Thoracic aorta (tissue), 2 donors: ENCODE measurements around the gene TEX30. TPM values are rescaled to one million over a fixed set of nuclear protein-coding genes. Genes with fewer than 3 reads are reported as not detected.

Experiments used
- ATAC-seq: fragments of 150-250 bp; one replicate; pipeline ENCODE4 v1.8.0; 2017; ENCODE audit warnings: low read depth; ENCODE audit not compliant: insufficient number of reproducible peaks, low FRiP score
- DNase-seq: peaks from one replicate; pipeline ENCODE4 v3.0.0-alpha.2; 2020; ENCODE audit warnings: low spot score
- H3K27ac ChIP-seq, 2 donors: fragments of 200-600 bp; sonication (generic); 1 replicate in 1 of 2; 2 replicates in 1 of 2; pipeline ENCODE4 v1.5.1; 2016; ENCODE audit warnings: mild to moderate bottlenecking in 2 of 2, moderate library complexity in 2 of 2
- H3K27me3 ChIP-seq: fragments of 200-600 bp; sonication (generic); replicated peaks from 2 replicates; pipeline ENCODE4 v1.6.0; 2016; ENCODE audit warnings: mild to moderate bottlenecking; ENCODE audit not compliant: insufficient read depth
- H3K36me3 ChIP-seq: fragments of 200-600 bp; sonication (generic); one replicate; pipeline ENCODE4 v1.5.1; 2016
- H3K4me1 ChIP-seq, 2 donors: fragments of 200-600 bp; sonication (generic); 1 replicate in 1 of 2; 2 replicates in 1 of 2; pipeline versions ENCODE4 v1.5.1 to v1.6.0; 2016; ENCODE audit warnings: low read depth in 2 of 2, mild to moderate bottlenecking in 1 of 2; ENCODE audit not compliant: control insufficient read depth in 1 of 2
- H3K4me3 ChIP-seq: fragments of 200-600 bp; sonication (generic); 2 replicates; pipeline ENCODE4 v1.5.1; 2016; ENCODE audit warnings: mild to moderate bottlenecking
- H3K9me3 ChIP-seq: fragments of 200-600 bp; sonication (generic); 2 replicates; pipeline ENCODE4 v1.5.1; 2016
- CTCF ChIP-seq: fragments of 200-600 bp; sonication (generic); IDR thresholded peaks from one replicate; pipeline ENCODE4 v1.5.1; 2019; ENCODE audit warnings: antibody characterized with exemption
- total RNA-seq, 2 donors: library from RNA; depleted of rRNA; stranded (reverse); fragments of >200 nt; gene quantifications; one replicate each; pipeline versions ENCODE4 v1.1.0 to v1.2.3, GENCODE V29; 2016

Gene TEX30
- total RNA-seq, 2 donors from 2014 or later = 2.8 to 8.0 TPM

DNA sequence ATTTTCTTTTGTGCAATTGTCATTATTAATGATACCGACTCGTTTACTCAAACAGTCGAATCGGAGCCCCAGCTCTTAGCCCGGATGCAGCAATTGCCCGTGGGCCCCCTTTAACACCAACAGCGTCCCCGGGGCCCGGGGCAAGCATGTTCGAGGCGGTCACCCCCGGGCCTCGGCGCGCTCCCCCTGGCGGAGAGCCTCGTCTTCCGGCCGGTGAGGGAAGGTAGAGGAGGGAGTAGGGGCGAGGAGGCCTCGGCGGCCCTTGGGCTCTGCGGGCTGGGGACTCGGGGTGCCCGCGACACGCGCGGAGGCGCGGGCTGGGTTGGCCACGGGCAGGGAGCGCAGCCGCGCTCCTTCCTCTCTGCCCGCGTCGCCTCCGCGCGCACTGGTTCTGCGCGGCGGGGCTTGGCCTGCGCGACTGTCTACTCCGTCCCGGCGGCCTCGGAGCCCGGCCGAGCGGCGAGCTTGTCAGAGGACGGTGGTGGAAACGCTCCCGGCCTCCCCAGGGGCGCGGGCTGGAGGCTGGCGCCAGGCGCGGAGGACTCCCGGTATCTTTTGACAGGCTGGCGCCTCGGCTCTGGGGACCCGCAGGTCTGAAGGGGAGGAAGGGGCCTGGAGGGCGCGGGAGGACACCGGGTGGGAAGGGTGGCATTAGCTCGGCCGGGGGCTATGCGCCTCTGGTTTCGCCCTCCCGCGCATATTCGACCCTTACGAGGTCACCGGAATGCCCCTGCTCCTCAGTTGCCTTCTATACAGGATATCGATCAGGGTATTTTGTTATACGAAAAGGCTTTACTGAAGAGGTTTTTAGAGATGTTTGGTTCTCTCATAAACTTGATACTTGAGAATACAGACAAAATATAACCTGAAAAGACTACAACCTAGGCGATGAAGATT lies 26.8 kb upstream of the TEX30 start:
- DNase-seq = no peak
- peaks cover 3 to 20% of the 10 kb centered on the region in 2 donors for H3K4me1 ChIP-seq

GRCh38 chr13:102799426-102800144 lies 26.0 kb upstream of the TEX30 start:
- Histone ChIP-seq H3K27me3 (no peaks in the 10 kb centered on the region), H3K9me3 (no peaks in the 10 kb centered on the region), H3K27ac (peak overlapping the region; percentile 71 to 80), H3K36me3 (no peaks in the 10 kb centered on the region), H3K4me3 (peak overlapping the region; percentile 84), H3K4me1 (peaks cover 3 to 20% of the 10 kb centered on the region in 2 donors)
- DNase-seq = no peak
- no peak for ATAC-seq
- no peak for TF ChIP-seq CTCF

More for the DNA sequence above, 26.8 kb upstream of the TEX30 start:
- Histone ChIP-seq H3K9me3 (no peaks in the 10 kb centered on the region), H3K27ac (peak overlapping the region; percentile 71 to 80), H3K36me3 (no peaks in the 10 kb centered on the region), H3K27me3 (no peaks in the 10 kb centered on the region), H3K4me3 (peak overlapping the region; percentile 84)
- ATAC-seq = peak; percentile 81
- TF ChIP-seq CTCF = peak; percentile 65

DNA sequence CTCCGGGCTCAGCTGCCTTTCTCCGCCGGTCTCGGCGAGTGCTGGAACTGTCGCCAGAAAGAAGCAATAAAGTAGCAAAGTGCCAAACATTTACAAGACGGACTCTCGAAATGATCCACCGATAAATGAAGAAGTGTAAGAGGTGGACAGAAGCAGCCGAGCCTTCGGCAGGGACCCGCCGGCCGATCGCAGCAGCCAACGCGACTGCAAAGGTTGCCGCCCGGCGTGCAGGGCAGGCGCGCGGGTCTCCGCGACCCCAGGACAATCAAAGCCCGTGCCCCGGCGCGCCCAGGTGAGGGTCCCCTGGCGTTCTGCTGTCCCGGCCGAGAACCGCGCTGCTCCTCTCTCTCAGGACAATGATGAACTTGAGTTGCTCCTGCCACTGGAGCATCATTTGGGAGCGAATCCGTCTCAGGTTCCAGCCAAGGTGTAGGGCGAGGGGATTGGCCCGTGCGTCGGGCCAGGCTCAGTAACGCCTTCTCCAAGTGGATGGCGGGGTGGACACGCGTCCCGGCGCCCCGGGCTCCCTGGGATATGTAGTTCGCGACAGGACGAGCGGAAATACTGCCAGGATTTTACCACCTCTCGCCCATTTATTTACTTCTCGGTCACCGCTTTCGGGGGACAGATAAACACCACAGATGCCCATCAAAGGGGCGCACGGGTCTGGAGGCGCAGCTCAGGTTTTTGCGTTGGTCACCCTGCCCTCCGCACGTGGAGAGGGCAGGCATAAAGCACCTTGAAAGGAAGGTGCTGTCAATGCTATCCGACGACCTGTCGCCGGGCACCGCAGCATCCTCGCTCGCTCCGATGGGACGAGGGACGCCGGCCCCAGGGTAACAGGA lies 25.2 kb upstream of the TEX30 start, which contains the start of the genes BIVM and POGLUT2:
BIVM (plus strand) TSS at position 539 of the 845 bp plus-strand sequence. CDS start 8,149 bp downstream, outside the sequence.
POGLUT2 (minus strand) TSS at position 396 of the 845 bp plus-strand sequence; CDS start at position 90, 306 bp downstream.
- peaks cover 3 to 20% of the 10 kb centered on the region in 2 donors for H3K4me1 ChIP-seq
- no peaks in the 10 kb centered on the region for H3K36me3 ChIP-seq
- peak; percentile 63 for DNase-seq
- H3K27me3 ChIP-seq = no peaks in the 10 kb centered on the region
- no peaks in the 10 kb centered on the region for H3K9me3 ChIP-seq
- H3K27ac ChIP-seq = peak within 1 kb of the TSS; percentile 71 to 80
- ATAC-seq = peak; percentile 61
- no peak for TF ChIP-seq CTCF
- H3K4me3 ChIP-seq = peak within 1 kb of the TSS; percentile 84

DNA sequence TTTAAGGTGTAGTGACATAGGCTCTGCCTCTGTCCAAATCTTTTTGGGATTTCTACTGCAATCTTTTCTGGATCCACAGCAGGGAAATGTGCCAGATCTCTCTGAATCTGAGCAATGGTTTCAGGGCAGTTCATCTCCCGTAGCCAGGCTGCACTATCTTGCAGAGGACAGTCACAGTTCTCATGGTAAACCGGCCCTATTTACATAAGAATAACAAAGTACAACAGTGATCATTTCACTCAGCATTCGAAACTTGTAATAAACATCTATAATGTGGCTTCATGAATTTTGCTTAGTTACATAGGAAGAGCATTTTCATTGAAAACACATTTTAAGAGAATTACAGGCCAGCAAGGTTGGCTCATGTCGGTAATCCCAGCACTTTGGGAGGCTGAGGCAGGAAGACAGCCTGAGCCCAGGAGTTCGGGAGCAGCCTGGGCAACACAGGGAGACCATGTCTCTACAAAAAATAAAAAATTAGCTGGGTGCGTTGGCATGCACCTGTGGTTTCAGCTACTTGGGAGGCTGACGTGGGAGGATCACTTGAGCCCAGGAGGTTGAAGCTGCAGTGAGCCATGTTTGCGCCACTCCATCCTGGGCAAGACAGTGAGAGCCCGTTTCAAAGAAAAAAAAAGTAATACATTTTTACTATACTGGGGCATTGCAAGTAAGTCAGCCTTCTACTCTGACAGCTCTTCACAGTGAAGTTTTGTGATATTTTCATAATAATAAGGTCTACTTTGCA lies 20.2 kb upstream of the TEX30 start:
- Histone ChIP-seq H3K36me3 (peaks cover 5% of the 10 kb centered on the region), H3K4me1 (peaks cover 3 to 4% of the 10 kb centered on the region in 2 donors), H3K9me3 (no peaks in the 10 kb centered on the region), H3K27ac (no peak overlapping the region), H3K4me3 (no peak overlapping the region), H3K27me3 (no peaks in the 10 kb centered on the region)
- no peak for TF ChIP-seq CTCF
- ATAC-seq (no peak), DNase-seq (no peak)
